ENCODE data around the gene PBXIP1.

GRCh38 chr1:154955039-154955717, 721 bp downstream of the PBXIP1 start:
- TF ChIP-seq CTCF (IDR thresholded peaks at IDR 0.05) (no peak), POLR2AphosphoS5 (IDR thresholded peaks at IDR 0.05) (peak in 1 of 4 donors; percentile 16), EP300 (IDR thresholded peaks at IDR 0.05) (no peak)
